ENCODE results near the gene CTNS.
"Not testable (repeated sequence)": the region's sequence is repeated elsewhere in the genome, so short reads cannot be mapped to it uniquely, and the experiment has no call there.

CTNS gene

DNA sequence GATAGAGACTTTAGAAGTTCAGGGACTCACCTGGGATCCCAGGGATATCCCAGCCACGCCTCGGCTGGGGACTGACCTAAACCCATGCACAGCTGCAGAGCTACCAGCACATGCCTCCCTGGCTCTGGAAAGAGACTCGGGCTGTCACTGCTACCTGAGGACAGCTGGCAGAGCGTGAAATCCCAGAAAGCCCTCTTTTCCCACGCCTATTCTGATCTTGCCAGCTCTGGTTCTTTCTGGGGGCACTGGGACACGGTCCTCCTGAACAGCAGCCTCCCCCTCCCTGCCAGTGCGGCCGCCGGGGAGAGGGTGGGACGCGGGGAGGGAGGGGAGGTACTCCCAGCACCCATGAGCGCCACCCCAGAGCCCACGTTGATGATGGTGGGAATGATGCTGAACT lies 48.6 kb downstream of the CTNS start:
- DNase-seq, result no peak

DNA sequence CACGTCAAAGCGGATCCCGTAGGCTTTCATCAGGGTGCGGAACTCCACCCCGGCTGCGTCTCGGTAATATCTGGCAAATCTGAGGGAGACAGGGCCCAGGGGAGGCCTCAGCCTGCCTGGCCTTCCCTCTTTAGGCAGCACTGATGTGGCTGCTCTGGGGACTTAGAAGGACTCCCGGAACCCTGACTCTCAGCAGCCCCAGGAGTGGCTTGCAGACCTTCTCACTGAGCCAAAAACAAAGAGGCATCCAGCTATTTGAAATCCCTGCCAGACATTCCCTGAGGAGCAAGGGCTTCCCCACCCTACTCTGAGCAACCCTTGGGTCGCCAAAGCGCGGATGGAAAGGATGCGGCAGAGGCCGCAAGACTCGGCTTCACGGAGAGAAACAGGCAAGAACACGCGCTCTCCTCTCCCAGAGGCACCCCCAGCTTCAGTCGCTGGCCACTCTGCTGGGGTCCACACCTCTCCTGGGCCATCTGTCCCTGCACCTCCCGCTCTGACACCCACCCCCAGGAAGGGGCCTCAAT lies 51.5 kb downstream of the CTNS start:
- no peak for DNase-seq

DNA sequence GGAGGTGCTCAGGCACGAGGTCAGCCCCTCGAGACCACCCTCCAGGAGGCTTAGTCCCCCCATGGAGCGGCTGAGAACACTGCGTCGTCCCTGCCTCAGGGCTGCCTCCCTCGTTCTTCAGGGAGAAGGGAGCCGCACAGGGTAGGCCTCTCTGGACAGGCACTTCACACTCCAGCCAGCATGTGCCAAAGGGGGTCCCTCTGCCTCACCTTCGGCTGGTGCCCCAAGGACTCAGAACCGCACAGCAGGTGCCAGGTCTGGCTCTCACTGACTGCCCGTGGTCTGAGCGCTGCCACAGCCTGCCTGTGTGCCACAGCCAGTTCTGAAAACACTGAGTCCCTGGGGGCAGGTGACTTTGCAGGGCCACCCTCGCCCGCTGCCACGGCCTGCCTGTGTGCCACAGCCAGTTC lies 52.3 kb downstream of the CTNS start:
- no peak for DNase-seq

DNA sequence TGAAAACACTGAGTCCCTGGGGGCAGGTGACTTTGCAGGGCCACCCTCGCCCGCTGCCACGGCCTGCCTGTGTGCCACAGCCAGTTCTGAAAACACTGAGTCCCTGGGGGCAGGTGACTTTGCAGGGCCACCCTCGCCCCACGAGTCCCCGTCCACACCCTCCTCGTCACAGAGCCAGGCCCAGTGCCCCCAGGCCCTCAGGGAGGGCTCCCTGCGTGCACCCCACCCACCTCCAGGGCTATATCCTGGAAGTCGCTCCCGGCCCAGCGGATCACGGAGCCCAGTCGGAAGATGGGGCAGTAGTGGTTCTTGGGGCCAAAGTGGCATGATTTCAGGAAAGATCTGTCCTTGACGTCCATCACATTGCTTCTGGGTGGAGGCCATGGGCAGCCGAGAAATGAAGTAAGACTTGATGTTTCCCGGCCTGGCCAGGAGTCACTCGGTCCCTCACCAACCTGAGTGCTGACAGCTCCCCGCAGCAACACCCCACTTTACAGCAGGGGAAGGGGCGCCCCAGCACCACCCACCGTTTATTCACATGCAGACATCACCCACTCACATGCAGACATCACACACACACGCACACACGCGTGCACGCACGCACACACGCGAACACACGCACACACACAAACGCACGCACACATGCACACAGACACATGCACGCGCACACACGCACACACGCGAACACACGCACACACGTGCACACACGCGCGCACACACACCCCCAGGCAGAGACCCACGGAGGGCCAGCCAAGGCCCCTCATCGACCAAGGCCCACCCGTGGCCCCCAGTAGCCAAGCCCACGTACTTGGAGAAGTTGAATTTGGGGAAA lies 52.9 kb downstream of the CTNS start:
- no peak for DNase-seq

DNA sequence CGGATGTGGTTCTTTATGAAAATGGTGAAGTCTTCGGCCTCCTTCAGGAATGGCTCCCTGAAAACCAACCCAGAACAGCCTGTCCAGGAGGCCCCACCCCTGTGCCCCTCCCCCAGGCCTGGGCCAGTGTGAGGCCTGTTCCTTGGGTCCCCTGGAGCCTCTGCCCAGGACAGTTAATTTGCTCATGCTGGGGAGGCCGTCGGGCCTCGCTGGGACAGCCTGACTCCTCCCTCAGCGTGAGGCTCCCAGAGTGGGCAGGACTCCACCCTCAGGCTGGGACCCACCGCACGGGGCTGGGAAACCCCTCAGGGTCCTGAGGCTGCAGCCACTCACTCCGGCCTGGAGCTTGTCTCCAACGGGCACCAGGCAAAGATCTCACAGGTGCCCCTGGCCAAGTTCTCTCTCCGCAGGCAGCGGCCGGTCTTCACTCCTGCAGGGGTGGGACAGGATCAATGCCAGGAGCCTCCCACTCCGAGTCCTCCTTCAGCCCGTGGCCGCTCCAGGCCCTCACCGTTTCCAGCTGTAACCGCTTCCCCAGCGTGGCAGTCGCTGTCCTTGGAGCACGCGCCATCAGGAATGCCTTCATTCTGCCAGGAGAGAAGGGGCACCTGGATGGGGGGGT lies 53.6 kb downstream of the CTNS start:
- DNase-seq, result no peak

DNA sequence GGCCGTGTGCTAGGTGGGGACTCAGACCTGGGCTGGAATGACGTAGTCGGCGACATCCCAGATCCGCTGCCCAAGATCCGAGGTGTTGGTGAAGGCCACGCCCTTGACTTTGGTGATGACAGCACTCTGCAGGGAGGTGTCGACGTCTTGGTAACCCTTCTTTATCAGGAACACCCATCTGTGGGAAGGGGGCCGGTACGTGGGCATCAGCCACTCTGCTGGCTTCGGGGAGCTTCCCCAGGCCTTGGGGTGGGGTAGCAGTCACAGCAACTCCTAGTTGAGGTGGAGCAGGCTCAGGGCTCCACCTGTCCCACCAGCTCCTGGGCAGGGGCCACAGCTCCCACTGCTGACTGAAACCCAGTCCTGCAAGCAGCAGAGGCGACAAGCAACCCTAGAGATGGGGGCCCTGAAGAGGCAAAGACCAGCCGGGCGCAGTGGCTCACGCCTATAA lies 55.1 kb downstream of the CTNS start:
- no peak for DNase-seq

DNA sequence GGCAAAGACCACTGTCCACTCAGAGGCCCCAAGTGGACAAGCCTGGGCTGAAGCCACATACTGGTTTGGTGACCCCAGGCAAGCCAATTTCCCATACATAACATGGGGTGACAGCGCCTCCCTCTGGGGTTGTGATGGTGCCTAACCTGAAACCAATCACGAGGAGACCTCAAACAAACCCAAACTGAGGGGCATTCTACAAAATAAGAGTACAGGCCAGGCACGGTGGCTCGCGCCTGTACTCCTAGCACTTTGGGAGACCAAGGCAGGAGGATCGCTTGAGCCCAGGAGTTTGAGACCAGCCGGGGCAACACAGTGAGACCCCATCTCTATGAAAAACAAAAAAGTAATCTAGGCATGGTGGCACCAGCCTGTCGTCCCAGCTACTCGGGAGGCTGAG lies 55.8 kb downstream of the CTNS start:
- no peak for DNase-seq

DNA sequence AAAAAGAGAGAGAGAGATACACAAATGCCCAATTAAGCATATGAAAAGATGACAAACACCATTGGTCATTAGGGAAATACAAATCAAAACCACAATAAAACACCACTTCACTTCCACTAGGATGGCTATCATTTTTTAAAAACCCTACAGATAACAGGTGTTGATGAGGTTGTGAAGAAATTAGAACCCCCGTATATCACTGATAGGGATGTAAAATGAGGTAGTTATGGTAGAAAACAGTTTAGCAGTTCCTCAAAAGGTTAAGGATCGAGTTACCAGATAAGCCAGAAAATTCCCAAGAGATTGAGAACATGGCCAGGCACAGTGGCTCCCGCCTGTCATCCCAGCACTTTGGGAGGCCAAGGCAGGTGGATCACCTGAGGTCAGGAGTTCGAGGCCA lies 56.6 kb downstream of the CTNS start:
- no peak for DNase-seq

DNA sequence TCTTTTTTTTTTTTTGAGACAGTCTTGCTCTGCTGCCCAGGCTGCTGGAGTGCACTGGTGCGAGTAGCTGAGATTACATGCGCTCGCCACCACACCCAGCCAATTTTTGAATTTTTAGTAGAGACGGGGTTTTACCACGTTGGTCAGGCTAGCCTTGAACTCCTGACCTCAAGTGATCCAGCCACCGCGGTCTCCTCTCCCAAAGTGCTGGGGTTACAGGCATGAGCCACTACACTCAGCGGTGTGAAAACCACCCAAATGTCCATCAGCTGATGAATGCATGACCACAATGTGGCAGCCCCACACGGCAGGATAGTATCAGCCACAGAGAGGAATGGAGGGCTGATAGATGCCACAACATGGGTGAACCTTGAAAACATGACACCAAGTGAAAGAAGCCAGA lies 57.3 kb downstream of the CTNS start:
- no peak for DNase-seq

DNA sequence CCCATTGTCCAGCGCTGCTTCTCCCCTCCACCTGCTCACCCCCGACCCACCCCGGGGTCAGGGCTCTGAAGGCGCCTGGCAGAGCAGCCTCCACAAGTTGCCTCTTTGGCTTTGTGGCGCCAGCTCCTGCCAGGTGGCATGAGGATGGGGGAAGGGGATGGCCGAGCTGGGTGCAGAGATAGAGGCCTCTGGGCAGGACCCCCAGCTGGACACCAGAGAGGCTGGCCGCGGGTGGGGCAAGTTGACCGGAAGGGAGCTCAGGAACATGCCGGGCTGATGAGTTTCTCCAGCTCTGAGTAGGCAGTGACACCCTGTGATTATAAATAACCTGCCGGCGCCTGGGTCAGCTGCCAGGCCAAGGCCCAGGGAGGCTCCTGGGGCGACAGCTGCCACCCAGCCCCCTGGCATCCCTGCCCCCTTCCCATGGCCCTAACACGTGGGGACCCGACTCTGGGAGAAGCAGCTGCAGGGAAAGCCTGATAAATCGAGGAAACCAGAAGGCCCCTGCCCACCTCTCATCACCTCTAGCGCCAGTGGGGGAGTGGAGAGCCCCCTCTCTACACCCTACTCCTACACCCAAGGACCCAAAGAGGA lies 58.7 kb downstream of the CTNS start:
- no peak for DNase-seq

DNA sequence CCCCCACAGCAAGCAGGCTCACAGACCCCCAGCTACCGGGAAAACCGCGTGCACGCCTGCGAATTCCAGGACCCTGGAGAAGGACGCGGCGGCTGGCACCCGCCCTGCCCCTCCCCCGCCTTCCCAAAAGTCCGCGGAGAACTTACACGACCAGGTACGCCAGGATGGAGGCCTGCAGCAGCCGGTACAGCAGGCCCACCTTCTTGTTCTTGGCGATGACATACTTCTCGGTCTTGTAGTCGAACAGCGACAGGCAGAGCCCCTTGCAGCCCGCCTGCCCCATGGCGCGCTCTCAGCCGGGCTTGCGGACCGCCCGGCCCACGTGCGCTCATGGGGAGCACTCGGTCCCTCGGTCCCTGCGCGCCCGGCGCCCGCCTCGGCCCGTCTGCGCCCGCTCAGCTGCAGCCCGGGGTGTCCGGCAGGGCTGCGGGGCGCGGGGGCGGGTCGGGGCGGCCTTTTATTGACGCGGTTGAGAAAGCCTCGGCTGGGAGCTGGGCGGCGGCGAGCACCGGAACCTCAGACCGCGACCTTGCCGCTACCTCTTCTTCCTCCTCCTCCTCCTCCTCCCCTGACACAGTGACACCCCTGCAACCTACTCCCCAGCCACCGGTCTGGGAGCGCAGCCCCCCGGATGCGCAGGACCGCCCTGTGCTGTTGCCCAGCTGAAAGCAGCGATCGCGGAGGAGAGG lies 59.3 kb downstream of the CTNS start, which contains the start of gene P2RX5:
P2RX5 (minus strand) TSS at position 433 of the 689 bp plus-strand sequence; CDS start at position 283, 150 bp downstream.
- DNase-seq, result peak; percentile 61

DNA sequence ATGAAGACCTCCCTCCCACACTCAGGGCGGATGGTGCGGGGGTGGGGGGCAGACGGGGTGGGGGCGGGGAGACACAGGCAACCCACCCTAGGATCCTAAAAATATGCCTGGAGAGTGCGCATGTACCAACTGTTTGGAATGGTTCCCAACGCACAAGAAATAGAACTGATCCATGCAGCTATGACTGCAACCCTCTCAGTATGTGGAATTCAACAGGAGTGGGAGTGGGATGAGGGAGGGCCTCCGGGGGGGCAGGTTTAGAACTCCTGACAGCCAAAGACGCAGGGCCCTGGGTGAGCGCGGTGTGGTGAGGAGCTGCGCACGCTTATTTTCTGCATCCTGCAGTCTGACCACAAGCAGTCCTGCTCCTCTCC lies 60.5 kb downstream of the CTNS start:
- DNase-seq, result no peak

DNA sequence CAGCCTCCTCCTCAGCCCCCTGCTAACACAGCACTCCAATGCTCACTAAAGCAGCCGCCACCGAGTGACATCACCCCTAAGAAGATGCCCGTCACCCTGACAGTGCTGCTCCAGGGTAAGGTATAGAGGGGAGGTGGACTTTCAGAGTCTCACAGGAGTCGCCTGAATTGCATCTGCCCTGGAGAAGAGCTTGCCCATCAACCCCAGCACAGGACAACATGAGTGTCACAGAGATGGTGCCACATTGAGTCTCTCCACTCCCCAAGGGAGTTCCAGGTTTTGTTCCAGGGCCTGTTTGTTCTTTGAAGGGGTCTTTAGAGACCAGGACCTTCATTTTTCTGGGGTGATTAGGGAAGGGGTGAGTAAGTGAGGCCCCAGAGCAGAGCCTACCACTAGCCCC lies 61.6 kb downstream of the CTNS start:
- no peak for DNase-seq

DNA sequence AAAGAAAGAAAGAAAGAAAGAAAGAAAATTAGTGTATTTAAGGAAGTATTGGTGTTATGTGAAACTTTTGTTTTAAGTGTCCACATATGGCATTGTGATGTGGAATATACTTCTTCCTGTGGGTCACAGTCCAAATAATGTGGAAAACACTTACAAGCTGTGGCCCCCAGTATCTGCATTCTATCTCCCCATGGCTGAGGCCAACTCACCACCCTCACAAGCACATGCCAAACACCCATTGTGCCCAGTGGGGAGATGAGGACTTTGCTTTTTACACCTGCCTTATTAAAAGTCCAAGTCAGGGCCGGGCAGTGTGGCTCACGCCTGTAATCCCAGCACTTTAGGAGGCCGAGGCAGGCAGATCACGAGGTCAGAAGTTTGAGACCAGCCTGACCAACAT lies 63.4 kb downstream of the CTNS start:
- no peak for DNase-seq

DNA sequence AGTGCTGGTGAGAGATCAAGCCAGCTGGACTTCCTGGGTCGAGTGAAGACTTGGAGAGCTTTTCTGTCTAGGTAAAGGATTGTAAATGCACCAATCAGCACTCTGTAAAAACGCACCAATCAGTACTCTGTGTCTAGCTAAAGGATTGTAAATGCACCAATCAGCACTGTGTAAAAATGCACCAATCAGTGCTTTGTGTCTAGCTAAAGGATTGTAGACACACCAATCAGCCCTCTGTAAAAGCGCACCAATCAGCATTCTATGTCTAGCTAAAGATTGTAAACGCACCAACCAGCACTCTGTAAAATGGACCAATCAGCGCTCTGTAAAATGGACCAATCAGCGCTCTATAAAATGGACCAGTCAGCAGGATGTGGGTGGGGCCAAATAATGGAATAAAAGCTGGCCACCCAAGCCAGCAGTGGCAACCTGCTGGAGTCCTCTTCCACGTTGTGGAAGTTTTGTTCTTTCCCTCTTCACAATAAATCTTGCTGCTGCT lies 65.5 kb downstream of the CTNS start:
- not testable (repeated sequence) for DNase-seq

DNA sequence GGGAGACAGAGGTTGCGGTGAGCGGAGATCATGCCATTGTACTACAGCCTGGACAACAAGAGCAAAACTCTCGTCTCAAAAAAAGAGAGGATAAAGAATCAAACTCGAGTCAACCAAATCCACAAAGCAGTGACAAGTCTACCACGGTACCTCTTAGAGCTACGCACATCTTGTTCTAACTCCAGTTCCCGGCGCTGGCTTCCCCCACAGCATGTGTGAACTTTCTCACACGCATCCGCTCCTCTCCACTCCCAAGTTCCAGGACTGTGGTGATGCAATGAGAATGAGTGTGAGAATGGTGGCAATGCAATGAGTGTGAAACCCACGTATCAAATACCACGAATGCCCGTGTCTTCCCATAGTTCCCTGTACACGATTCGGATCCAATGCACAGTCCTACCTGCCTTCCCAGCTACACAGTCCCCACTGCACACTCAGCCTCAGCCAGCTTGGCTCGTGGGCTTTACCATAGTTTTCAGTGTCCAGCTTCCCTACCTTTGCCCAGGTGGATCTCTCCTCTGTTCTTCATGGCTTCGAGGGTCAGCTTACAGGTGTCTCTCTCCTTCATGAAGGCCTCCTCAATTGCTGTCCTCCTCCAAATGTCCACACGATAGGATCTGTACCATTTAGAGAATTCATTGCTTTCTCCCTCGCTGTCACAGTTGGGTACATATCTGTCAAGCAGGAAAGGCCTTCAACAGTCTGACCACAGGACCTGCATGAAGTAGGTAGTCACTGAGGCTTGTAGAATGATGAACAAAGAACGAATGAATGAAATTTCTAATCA lies 68.6 kb downstream of the CTNS start:
- no peak for DNase-seq

DNA sequence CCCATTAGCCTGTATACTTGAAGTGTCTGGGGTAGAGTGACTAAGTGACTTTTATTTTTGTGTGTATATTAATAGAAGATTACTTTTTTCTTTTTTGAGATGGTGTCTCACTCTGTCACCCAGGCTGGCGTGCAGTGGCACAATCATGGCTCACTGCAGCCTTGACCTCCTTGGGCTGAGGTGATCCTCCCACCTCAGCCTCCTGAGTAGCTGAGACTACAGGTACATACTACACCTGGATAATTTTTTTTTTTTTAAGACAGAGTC lies 69.1 kb downstream of the CTNS start:
- not testable (repeated sequence) for DNase-seq

DNA sequence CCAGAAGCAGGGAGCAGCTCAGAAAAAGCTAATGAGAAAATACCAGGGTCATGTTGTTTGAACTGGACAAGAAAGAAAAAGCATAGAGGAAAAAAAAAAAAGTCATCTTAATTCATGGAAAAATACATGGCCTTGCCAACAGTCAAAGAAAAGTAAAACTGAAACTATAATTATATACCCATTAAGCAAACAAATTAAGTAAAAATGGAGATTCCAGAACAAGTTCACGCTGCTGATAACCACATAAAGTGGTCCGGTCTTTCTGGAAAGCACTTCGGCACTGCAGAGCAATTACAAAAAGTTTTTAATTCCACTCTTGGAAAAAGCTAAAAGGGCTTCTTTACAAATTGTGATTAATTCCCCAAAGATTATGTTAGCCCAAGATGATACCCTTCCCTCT lies 71.8 kb downstream of the CTNS start:
- no peak for DNase-seq

DNA sequence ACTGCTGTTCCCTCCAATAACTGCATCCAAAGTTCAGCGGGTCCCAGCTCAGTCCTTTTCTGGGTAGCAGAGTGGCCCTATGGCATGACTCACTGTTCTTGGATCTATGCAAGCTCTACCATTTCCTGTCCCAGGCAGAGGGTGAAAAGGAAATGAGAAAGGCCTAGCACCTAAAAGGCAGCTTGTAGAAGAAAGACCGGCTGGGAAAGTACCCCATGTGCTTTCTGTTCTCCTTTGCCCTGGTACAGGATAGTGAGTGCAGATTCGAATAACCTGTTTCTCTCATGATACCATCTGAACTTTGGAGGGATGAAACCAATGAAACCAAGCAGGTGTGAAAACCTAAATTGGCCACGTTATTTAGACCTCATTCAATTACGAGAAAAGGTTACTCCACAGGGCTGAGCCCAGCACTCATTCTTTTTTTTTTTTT lies 74.4 kb downstream of the CTNS start:
- DNase-seq, result no peak

All from right kidney (tissue), 1 donor.